ENCODE results near the gene DGCR6L.

- TF ChIP-seq POLR2A (IDR thresholded peaks at IDR 0.05; ENCODE audit: low read depth, low read length) (no peak), POLR2AphosphoS5 (IDR thresholded peaks at IDR 0.05; ENCODE audit: low read depth, low read length) (no peak)
Measured at GRCh38 chr22:20315337-20316216, 4.3 kb downstream of the DGCR6L start.

All from GM12891 (cell line).